ENCODE measurements around the gene FSTL4. TPM values are rescaled to one million over a fixed set of nuclear protein-coding genes. Genes with fewer than 3 reads are reported as not detected.
"Not testable (repeated sequence)": the region's sequence is repeated elsewhere in the genome, so short reads cannot be mapped to it uniquely, and the experiment has no call there.

Gene FSTL4
- total RNA-seq, 6 donors from 2014 or later: 0.49 to 4.6 (median 1.1) TPM

GRCh38 chr5:133396814-133397213 is 215.5 kb downstream of the FSTL4 start:
- DNase-seq (no peak), ATAC-seq (ENCODE audit: low FRiP score in 2 of 2) (no peak)
- Histone ChIP-seq H3K36me3 (no peaks in the 10 kb centered on the region), H3K9me3 (no peaks in the 10 kb centered on the region), H3K4me3 (no peak overlapping the region), H3K27ac (no peak overlapping the region), H3K27me3 (no peaks in the 10 kb centered on the region), H3K4me1 (peaks cover 0 to 4% (median 0%) of the 10 kb centered on the region in 4 donors)
- 34 to 42% methylated on average over 7 of the region's 7 CpGs for WGBS, 2 donors
- TF ChIP-seq CTCF (IDR thresholded peaks at IDR 0.05) (no peak), POLR2A (IDR thresholded peaks at IDR 0.05) (no peak), POLR2AphosphoS5 (IDR thresholded peaks at IDR 0.05) (no peak), EP300 (IDR thresholded peaks at IDR 0.05) (no peak)

- H3K27ac ChIP-seq: no peak overlapping the region
- no peak for TF ChIP-seq POLR2A (IDR thresholded peaks at IDR 0.05)
- no peak for TF ChIP-seq POLR2AphosphoS5 (IDR thresholded peaks at IDR 0.05)
- no peak for TF ChIP-seq CTCF (IDR thresholded peaks at IDR 0.05)
- peaks cover 0 to 4% (median 0%) of the 10 kb centered on the region in 4 donors for H3K4me1 ChIP-seq
- ATAC-seq (ENCODE audit: low FRiP score in 2 of 2) (no peak), DNase-seq (no peak)
- no peak overlapping the region for H3K4me3 ChIP-seq
- no peaks in the 10 kb centered on the region for H3K27me3 ChIP-seq
- WGBS, 2 donors: 69 to 79% methylated on average over 6 of the region's 6 CpGs
- H3K36me3 ChIP-seq: no peaks in the 10 kb centered on the region
- H3K9me3 ChIP-seq: no peaks in the 10 kb centered on the region
Observed at GRCh38 chr5:133396187-133396741, 216.1 kb downstream of the FSTL4 start.

DNA sequence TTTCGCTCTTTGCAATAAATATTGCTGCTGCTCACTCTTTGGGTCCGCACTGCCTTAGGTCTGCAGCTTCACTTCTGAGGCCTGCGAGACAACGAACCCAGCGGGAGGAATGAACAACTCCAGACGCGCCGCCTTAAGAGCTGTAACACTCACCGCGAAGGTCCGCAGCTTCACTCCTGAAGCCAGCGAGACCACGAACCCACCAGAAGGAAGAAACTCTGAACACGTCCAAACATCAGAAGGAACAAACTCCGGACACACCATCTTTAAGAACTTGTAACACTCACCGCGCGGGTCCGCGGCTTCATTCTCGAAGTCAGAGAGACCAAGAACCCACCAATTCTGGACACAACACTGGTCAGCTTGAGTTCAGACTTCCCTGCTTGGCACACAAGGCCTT is 217.1 kb downstream of the FSTL4 start:
- H3K27me3 ChIP-seq; ATAC-seq (ENCODE audit: low FRiP score in 2 of 2): not testable (repeated sequence)

GRCh38 chr5:133394477-133394817 is 217.9 kb downstream of the FSTL4 start:
- not testable (repeated sequence) for ATAC-seq (ENCODE audit: low FRiP score in 2 of 2); H3K4me1 ChIP-seq; H3K27ac ChIP-seq; H3K9me3 ChIP-seq; H3K36me3 ChIP-seq; H3K27me3 ChIP-seq; H3K4me3 ChIP-seq
- DNase-seq: peak in 1 of 2 donors; percentile 76
- 90 to 98% methylated on average over 17 of the region's 22 CpGs for WGBS, 2 donors

More for the DNA sequence above, 217.1 kb downstream of the FSTL4 start:
- H3K9me3 ChIP-seq, H3K36me3 ChIP-seq, H3K27ac ChIP-seq, H3K4me3 ChIP-seq, DNase-seq, H3K4me1 ChIP-seq: not testable (repeated sequence)
- WGBS, 2 donors: 94 to 97% methylated on average over 21 of the region's 21 CpGs

- Histone ChIP-seq H3K4me1 (peaks cover 0 to 4% (median 0%) of the 10 kb centered on the region in 4 donors), H3K36me3 (no peaks in the 10 kb centered on the region), H3K9me3 (no peaks in the 10 kb centered on the region), H3K27me3 (no peaks in the 10 kb centered on the region), H3K27ac (no peak overlapping the region), H3K4me3 (no peak overlapping the region)
- TF ChIP-seq POLR2AphosphoS5 (IDR thresholded peaks at IDR 0.05): no peak
- no peak for TF ChIP-seq EP300 (IDR thresholded peaks at IDR 0.05)
- no peak for TF ChIP-seq POLR2A (IDR thresholded peaks at IDR 0.05)
- no peak for TF ChIP-seq CTCF (IDR thresholded peaks at IDR 0.05)
- no peak for ATAC-seq (ENCODE audit: low FRiP score in 2 of 2)
- WGBS, 2 donors: 94 to 96% methylated on average over 15 of the region's 17 CpGs
- DNase-seq: peak in 1 of 2 donors; percentile 75
Observed at GRCh38 chr5:133393776-133394476, 218.4 kb downstream of the FSTL4 start.

DNA sequence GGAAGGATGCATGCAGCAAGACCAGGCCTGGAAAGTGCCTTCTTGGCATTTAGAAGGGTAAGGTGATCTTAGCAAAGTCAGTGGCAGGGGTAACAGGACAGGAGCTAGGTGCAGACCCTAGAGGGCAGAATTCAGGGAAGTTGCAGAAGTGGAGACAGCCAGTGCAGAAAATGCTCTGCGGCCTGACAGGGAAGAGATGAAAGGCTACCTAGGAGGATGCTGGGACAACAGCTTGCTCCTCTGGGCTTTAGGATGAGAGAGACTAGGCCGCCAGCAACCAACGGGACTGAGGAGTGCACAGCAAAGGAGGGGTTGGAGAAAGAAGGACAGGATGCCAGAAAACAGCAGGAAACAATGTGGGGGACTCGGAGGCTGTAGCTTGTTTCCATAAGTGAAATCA is 219.9 kb downstream of the FSTL4 start:
- Histone ChIP-seq H3K9me3 (no peaks in the 10 kb centered on the region), H3K36me3 (no peaks in the 10 kb centered on the region), H3K4me3 (no peak overlapping the region), H3K27ac (no peak overlapping the region), H3K4me1 (peaks cover 0 to 4% (median 0%) of the 10 kb centered on the region in 4 donors), H3K27me3 (no peaks in the 10 kb centered on the region)
- no peak for DNase-seq
- WGBS, 2 donors: 72 to 74% methylated on average over 4 of the region's 4 CpGs
- no peak for TF ChIP-seq POLR2AphosphoS5 (IDR thresholded peaks at IDR 0.05)
- no peak for TF ChIP-seq POLR2A (IDR thresholded peaks at IDR 0.05)
- no peak for TF ChIP-seq EP300 (IDR thresholded peaks at IDR 0.05)
- TF ChIP-seq CTCF (IDR thresholded peaks at IDR 0.05): no peak
- ATAC-seq (ENCODE audit: low FRiP score in 2 of 2): no peak

Measured in upper lobe of left lung (tissue), 6 donors.